ENCODE data around the gene BMPR1A. TPM values are rescaled to one million over a fixed set of nuclear protein-coding genes. Genes with fewer than 3 reads are reported as not detected.

Gene BMPR1A
- total RNA-seq, 1 experiment from 2014 or later, result 42.6 TPM

- Histone ChIP-seq H3K4me3 (replicated peaks in 1 of 2; ENCODE audit: low read depth in 1 of 2, low read length in 2 of 2) (no peak overlapping the region), H2AFZ (ENCODE audit: low read depth, low read length, poor library complexity, severe bottlenecking) (no peak overlapping the region), H3K9ac (ENCODE audit: low read length) (no peak overlapping the region), H3K9me2 (ENCODE audit: insufficient read depth) (no peaks in the 10 kb centered on the region), H4K20me1 (ENCODE audit: insufficient read depth) (no peaks in the 10 kb centered on the region), H3K27me3 (ENCODE audit: insufficient read depth, low read length) (no peaks in the 10 kb centered on the region), H3K4me1 (ENCODE audit: control insufficient read depth in 1 of 2, insufficient read depth in 2 of 2, low read length in 2 of 2) (peaks cover 10 to 40% of the 10 kb centered on the region in 2 experiments; a peak in 3 of 4 replicates), H3K36me3 (ENCODE audit: control insufficient read depth in 1 of 2, insufficient read depth in 2 of 2, low read length in 2 of 2) (no peaks in the 10 kb centered on the region), H3K79me2 (ENCODE audit: insufficient read depth, low read length) (no peaks in the 10 kb centered on the region), H3K27ac (ENCODE audit: low read depth, low read length) (no peak overlapping the region), H3K4me2 (ENCODE audit: low read length) (no peak overlapping the region), H3K9me3 (ENCODE audit: control insufficient read depth in 1 of 2, insufficient read depth in 1 of 2, low read depth in 1 of 2, low read length in 2 of 2) (no peaks in the 10 kb centered on the region)
- no TSS peak for BruUV-seq (replicated peaks)
- no peak for ATAC-seq
- no peak for TF ChIP-seq EZH2phosphoT487 (IDR thresholded peaks at IDR 0.05; ENCODE audit: borderline replicate concordance)
- no peak for TF ChIP-seq POLR2AphosphoS5 (IDR thresholded peaks at IDR 0.05; ENCODE audit: low read depth, low read length)
- no peak for TF ChIP-seq REST (IDR thresholded peaks at IDR 0.05; ENCODE audit: low read depth)
- TF ChIP-seq YY1 (IDR thresholded peaks at IDR 0.05; ENCODE audit: extremely low read depth, insufficient replicate concordance, low read depth, low read length), result no peak
- no peak for TF ChIP-seq ZNF274 (IDR thresholded peaks at IDR 0.05; ENCODE audit: low read depth, low read length)
- TF ChIP-seq CEBPB (IDR thresholded peaks at IDR 0.05; ENCODE audit: low read depth), result no peak
- no peak for TF ChIP-seq EZH2 (IDR thresholded peaks at IDR 0.05)
- TF ChIP-seq SRF (IDR thresholded peaks at IDR 0.05; ENCODE audit: low read depth), result no peak
- no peak for TF ChIP-seq EGR1 (IDR thresholded peaks at IDR 0.05; ENCODE audit: low read depth)
- no peak for TF ChIP-seq ELF1 (IDR thresholded peaks at IDR 0.05; ENCODE audit: borderline replicate concordance, low read depth)
- no peak for TF ChIP-seq JUND (IDR thresholded peaks at IDR 0.05)
- no peak for TF ChIP-seq POLR2A (IDR thresholded peaks at IDR 0.05; ENCODE audit: borderline replicate concordance, extremely low read depth, insufficient read depth, insufficient read length)
- TF ChIP-seq MAX (IDR thresholded peaks at IDR 0.05), result no peak
- no peak for TF ChIP-seq RAD21 (IDR thresholded peaks at IDR 0.05; ENCODE audit: low read depth)
- TF ChIP-seq FOSL1 (IDR thresholded peaks at IDR 0.05; ENCODE audit: low read depth), result no peak
- no peak for TF ChIP-seq ZBTB33 (IDR thresholded peaks at IDR 0.05; ENCODE audit: extremely low read depth, insufficient replicate concordance, low read length)
- TF ChIP-seq CBX3 (IDR thresholded peaks at IDR 0.05; ENCODE audit: low read depth), result no peak
- TF ChIP-seq SIN3A (IDR thresholded peaks at IDR 0.05; ENCODE audit: low read depth), result no peak
- no peak for TF ChIP-seq ATF3 (IDR thresholded peaks at IDR 0.05)
- TF ChIP-seq TCF7L2 (IDR thresholded peaks at IDR 0.05; ENCODE audit: borderline replicate concordance, extremely low read depth, insufficient read depth, insufficient read length), result no peak
- no peak for DNase-seq (ENCODE audit: low read depth, low spot score)
- ChIA-PET POLR2A (no interaction called here), RAD21 (ENCODE audit: low non-redundant PET in 1 of 2, low total read pairs in 2 of 2, uncharacterized antibody in 2 of 2, unreplicated experiment in 2 of 2) (no interaction called here), CTCF (no interaction called here)
- intact Hi-C loops (cut with micrococcal nuclease), result no loop called here
Observed at GRCh38 chr10:86981716-86982115, 225.3 kb downstream of the BMPR1A start.
